GM23338 (cell line): ENCODE results near the gene L3MBTL1. TPM values are rescaled to one million over a fixed set of nuclear protein-coding genes. Genes with fewer than 3 reads are reported as not detected.

ENCODE experiments used
- ATAC-seq: fragments of 200-7000 bp; cut with Tn5 transposase; 3 replicates; pipeline ENCODE4 v1.9.1; 2020
- DNase-seq: peaks from one replicate; pipeline ENCODE4 v3.0.0-alpha.2; 2015; ENCODE audit warnings: low spot score
- H2AFZ ChIP-seq: fragments of 200-600 bp; sonication (generic); 2 replicates; pipeline ENCODE4 v1.8.0; 2016; ENCODE audit warnings: antibody characterized with exemption, mild to moderate bottlenecking, moderate library complexity
- H3F3A ChIP-seq: fragments of 200-600 bp; sonication (generic); replicated peaks from 2 replicates; pipeline ENCODE4 v1.8.0; 2017; ENCODE audit warnings: antibody characterized with exemption, mixed run types, low read depth
- H3K27ac ChIP-seq: fragments of 200-600 bp; sonication (generic); 2 replicates; pipeline ENCODE4 v1.6.1; 2016; ENCODE audit warnings: low read depth
- H3K27me3 ChIP-seq: fragments of 200-600 bp; sonication (generic); 2 replicates; pipeline ENCODE4 v1.8.0; 2016; ENCODE audit warnings: mild to moderate bottlenecking, mixed run types, moderate library complexity; ENCODE audit not compliant: insufficient read depth
- H3K36me3 ChIP-seq: fragments of 200-600 bp; sonication (generic); 2 replicates; pipeline ENCODE4 v1.8.0; 2016; ENCODE audit warnings: mild to moderate bottlenecking; ENCODE audit not compliant: insufficient read depth
- H3K4me1 ChIP-seq: fragments of 200-600 bp; sonication (generic); 2 replicates; pipeline ENCODE4 v1.8.0; 2016; ENCODE audit warnings: mild to moderate bottlenecking, moderate library complexity; ENCODE audit not compliant: insufficient read depth
- H3K4me2 ChIP-seq: fragments of 200-600 bp; sonication (generic); 2 replicates; pipeline ENCODE4 v1.7.1; 2017; ENCODE audit warnings: mixed run types
- H3K4me3 ChIP-seq: fragments of 200-600 bp; sonication (generic); 2 replicates; pipeline ENCODE4 v1.6.1; 2016; ENCODE audit warnings: mixed run types
- H3K79me2 ChIP-seq: fragments of 200-600 bp; sonication (generic); replicated peaks from 2 replicates; pipeline ENCODE4 v1.8.0; 2017; ENCODE audit warnings: mild to moderate bottlenecking; ENCODE audit not compliant: insufficient read depth
- H3K9me2 ChIP-seq: fragments of 200-600 bp; sonication (generic); 2 replicates; pipeline ENCODE4 v1.8.0; 2017; ENCODE audit not compliant: insufficient read depth
- H4K20me1 ChIP-seq: fragments of 200-600 bp; sonication (generic); replicated peaks from 2 replicates; pipeline ENCODE4 v1.8.0; 2017; ENCODE audit warnings: mild to moderate bottlenecking; ENCODE audit not compliant: insufficient read depth
- H3K27ac Mint-ChIP-seq: 2 replicates; pipeline ENCODE4 v1.8.0; 2020; ENCODE audit warnings: inconsistent platforms, mild to moderate bottlenecking, moderate library complexity, mixed read lengths
- H3K27me3 Mint-ChIP-seq: 3 replicates; pipeline ENCODE4 v1.8.0; 2022; ENCODE audit warnings: low read depth, mild to moderate bottlenecking, moderate library complexity, mixed read lengths, inconsistent platforms; ENCODE audit not compliant: insufficient read depth, poor library complexity
- H3K36me3 Mint-ChIP-seq: 3 replicates; pipeline ENCODE4 v1.8.0; 2021; ENCODE audit warnings: low read depth, mild to moderate bottlenecking, inconsistent platforms, moderate library complexity, mixed read lengths
- H3K4me1 Mint-ChIP-seq: 3 replicates; pipeline ENCODE4 v1.8.0; 2020; ENCODE audit warnings: mild to moderate bottlenecking, inconsistent platforms, mixed read lengths
- H3K4me3 Mint-ChIP-seq: 3 replicates; pipeline ENCODE4 v1.8.0; 2021; ENCODE audit warnings: moderate library complexity, mild to moderate bottlenecking, inconsistent platforms, mixed read lengths
- H3K9me3 Mint-ChIP-seq: 3 replicates; pipeline ENCODE4 v1.8.0; 2020; ENCODE audit warnings: moderate library complexity, mild to moderate bottlenecking, inconsistent platforms, mixed read lengths
- EZH2 ChIP-seq: fragments of 200-600 bp; sonication (generic); IDR thresholded peaks from one replicate; pipeline ENCODE4 v1.8.0; 2017; ENCODE audit warnings: antibody characterized with exemption, mild to moderate bottlenecking, low read depth; ENCODE audit not compliant: unreplicated experiment
- JUNB ChIP-seq: IDR thresholded peaks from one replicate; pipeline ENCODE4 v1.6.1; 2016; ENCODE audit warnings: antibody characterized with exemption; ENCODE audit not compliant: unreplicated experiment
- NANOG ChIP-seq: IDR thresholded peaks from 2 replicates; pipeline ENCODE4 v1.6.1; 2016; ENCODE audit warnings: antibody characterized with exemption, borderline replicate concordance
- POLR2AphosphoS5 ChIP-seq: IDR thresholded peaks from 2 replicates; pipeline ENCODE4 v1.6.1; 2016; ENCODE audit warnings: antibody characterized with exemption, low read depth
- STAT1 ChIP-seq: IDR thresholded peaks from one replicate; pipeline ENCODE4 v1.6.1; 2016; ENCODE audit warnings: antibody characterized with exemption; ENCODE audit not compliant: unreplicated experiment
- ZNF331 ChIP-seq: fragments of 250-450 bp; sonication (Bioruptor Pico); IDR thresholded peaks from 2 replicates; pipeline ENCODE4 v1.5.0; 2020; ENCODE audit warnings: low read depth, mild to moderate bottlenecking, moderate library complexity
- polyA plus RNA-seq: library from polyadenylated mRNA; unstranded; fragments of >200 nt; fragmentation: Nextera tagmentation; extraction: Ambion mirVana; gene quantifications from 2 replicates; pipeline ENCODE4 v1.2.1, GENCODE V29; 2016
- total RNA-seq: library from RNA; depleted of rRNA; stranded (reverse); fragments of >200 nt; shearing (Covaris generic); gene quantifications from 2 replicates; pipeline ENCODE4 v1.2.3, GENCODE V29; 2014
- TF ChIP-seq, protein P1 (sequence below), 2 experiments: fragments of 200-600 bp in 1 of 2; sonication (generic) in 1 of 2; conservative IDR thresholded peaks; 2 replicates each; pipeline versions ENCODE4 v1.5.1 to v1.6.1; 2016 to 2017; ENCODE audit warnings: antibody characterized with exemption in 2 of 2, low read depth in 2 of 2, mild to moderate bottlenecking in 2 of 2, moderate library complexity in 1 of 2
- TF ChIP-seq, protein P2 (sequence below): IDR thresholded peaks from one replicate; pipeline ENCODE4 v1.6.1; 2018; ENCODE audit warnings: antibody characterized with exemption; ENCODE audit not compliant: unreplicated experiment

The L3MBTL1 gene
- total and polyA plus RNA-seq, 2 experiments from 2014 or later = 6.5 to 33.6 TPM

DNA sequence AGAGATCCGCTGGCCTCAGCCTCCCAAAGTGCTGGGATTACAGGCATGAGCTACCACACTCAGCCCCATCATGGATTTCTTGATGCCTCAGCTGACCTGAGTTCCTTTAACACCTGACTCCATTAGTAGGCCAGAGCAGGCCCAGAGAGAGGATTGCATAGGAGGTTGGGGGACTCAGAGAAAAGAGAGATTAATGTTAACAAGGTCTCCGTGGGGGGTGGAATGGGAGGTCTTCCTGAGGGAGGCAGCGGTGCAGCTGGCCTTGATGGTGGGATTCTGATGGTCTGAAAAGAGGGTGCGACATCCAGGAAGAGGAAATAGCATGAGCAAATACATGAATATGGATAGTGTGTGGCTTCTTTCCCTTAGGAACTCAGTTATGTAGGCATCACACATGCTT lies 61.2 kb downstream of the L3MBTL1 start:
- Histone ChIP-seq H3K27ac (no peak overlapping the region), H2AFZ (no peak overlapping the region), H4K20me1 (no peaks in the 10 kb centered on the region), H3K4me3 (no peak overlapping the region), H3K79me2 (no peaks in the 10 kb centered on the region), H3K9me2 (no peaks in the 10 kb centered on the region), H3K36me3 (no peaks in the 10 kb centered on the region), H3F3A (no peaks in the 10 kb centered on the region), H3K4me1 (no peaks in the 10 kb centered on the region), H3K27me3 (no peaks in the 10 kb centered on the region), H3K4me2 (no peak overlapping the region)
- Mint-ChIP-seq H3K4me1 (no peaks in the 10 kb centered on the region), H3K9me3 (no peaks in the 10 kb centered on the region; the same call in 2 of the 3 replicates), H3K4me3 (no peak overlapping the region), H3K27ac (no peak overlapping the region), H3K27me3 (peaks cover 1% of the 10 kb centered on the region), H3K36me3 (no peaks in the 10 kb centered on the region)
- ATAC-seq (no peak), DNase-seq (no peak)
- TF ChIP-seq, protein P1, sequence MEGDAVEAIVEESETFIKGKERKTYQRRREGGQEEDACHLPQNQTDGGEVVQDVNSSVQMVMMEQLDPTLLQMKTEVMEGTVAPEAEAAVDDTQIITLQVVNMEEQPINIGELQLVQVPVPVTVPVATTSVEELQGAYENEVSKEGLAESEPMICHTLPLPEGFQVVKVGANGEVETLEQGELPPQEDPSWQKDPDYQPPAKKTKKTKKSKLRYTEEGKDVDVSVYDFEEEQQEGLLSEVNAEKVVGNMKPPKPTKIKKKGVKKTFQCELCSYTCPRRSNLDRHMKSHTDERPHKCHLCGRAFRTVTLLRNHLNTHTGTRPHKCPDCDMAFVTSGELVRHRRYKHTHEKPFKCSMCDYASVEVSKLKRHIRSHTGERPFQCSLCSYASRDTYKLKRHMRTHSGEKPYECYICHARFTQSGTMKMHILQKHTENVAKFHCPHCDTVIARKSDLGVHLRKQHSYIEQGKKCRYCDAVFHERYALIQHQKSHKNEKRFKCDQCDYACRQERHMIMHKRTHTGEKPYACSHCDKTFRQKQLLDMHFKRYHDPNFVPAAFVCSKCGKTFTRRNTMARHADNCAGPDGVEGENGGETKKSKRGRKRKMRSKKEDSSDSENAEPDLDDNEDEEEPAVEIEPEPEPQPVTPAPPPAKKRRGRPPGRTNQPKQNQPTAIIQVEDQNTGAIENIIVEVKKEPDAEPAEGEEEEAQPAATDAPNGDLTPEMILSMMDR (conservative IDR thresholded peaks at IDR 0.05; ENCODE audit: low read depth in 2 of 2) = no peak
- TF ChIP-seq, protein P2, sequence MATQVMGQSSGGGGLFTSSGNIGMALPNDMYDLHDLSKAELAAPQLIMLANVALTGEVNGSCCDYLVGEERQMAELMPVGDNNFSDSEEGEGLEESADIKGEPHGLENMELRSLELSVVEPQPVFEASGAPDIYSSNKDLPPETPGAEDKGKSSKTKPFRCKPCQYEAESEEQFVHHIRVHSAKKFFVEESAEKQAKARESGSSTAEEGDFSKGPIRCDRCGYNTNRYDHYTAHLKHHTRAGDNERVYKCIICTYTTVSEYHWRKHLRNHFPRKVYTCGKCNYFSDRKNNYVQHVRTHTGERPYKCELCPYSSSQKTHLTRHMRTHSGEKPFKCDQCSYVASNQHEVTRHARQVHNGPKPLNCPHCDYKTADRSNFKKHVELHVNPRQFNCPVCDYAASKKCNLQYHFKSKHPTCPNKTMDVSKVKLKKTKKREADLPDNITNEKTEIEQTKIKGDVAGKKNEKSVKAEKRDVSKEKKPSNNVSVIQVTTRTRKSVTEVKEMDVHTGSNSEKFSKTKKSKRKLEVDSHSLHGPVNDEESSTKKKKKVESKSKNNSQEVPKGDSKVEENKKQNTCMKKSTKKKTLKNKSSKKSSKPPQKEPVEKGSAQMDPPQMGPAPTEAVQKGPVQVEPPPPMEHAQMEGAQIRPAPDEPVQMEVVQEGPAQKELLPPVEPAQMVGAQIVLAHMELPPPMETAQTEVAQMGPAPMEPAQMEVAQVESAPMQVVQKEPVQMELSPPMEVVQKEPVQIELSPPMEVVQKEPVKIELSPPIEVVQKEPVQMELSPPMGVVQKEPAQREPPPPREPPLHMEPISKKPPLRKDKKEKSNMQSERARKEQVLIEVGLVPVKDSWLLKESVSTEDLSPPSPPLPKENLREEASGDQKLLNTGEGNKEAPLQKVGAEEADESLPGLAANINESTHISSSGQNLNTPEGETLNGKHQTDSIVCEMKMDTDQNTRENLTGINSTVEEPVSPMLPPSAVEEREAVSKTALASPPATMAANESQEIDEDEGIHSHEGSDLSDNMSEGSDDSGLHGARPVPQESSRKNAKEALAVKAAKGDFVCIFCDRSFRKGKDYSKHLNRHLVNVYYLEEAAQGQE = no peak
- TF ChIP-seq JUNB (no peak), POLR2AphosphoS5 (no peak)

DNA sequence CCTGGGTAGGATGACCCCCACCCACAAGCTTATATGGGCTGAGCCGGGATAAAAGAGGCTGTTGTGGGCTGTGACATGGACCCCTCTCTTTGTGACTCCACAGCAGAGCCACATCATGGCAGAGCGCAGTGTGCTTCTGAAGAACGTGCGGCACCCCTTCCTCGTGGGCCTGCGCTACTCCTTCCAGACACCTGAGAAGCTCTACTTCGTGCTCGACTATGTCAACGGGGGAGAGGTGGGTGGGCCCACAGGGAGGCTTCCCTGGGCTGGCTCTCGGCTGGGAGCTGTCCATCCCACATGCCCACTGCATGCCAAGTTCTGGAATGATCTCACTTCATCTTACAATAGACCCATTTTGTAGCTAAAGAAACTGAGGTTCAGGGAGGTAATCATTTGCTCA lies 61.8 kb downstream of the L3MBTL1 start:
- no peak overlapping the region for H3K4me3 ChIP-seq
- Mint-ChIP-seq H3K4me1 (no peaks in the 10 kb centered on the region), H3K9me3 (no peaks in the 10 kb centered on the region; the same call in 2 of the 3 replicates), H3K36me3 (no peaks in the 10 kb centered on the region), H3K4me3 (no peak overlapping the region), H3K27me3 (peaks cover 1% of the 10 kb centered on the region), H3K27ac (no peak overlapping the region)
- H3F3A ChIP-seq = no peaks in the 10 kb centered on the region
- H3K9me2 ChIP-seq = no peaks in the 10 kb centered on the region
- DNase-seq = no peak
- H3K4me1 ChIP-seq = no peaks in the 10 kb centered on the region
- no peak overlapping the region for H3K4me2 ChIP-seq
- no peaks in the 10 kb centered on the region for H3K79me2 ChIP-seq
- H3K36me3 ChIP-seq = no peaks in the 10 kb centered on the region
- H3K27ac ChIP-seq = no peak overlapping the region
- H2AFZ ChIP-seq = no peak overlapping the region
- ATAC-seq = no peak
- no peaks in the 10 kb centered on the region for H3K27me3 ChIP-seq
- no peaks in the 10 kb centered on the region for H4K20me1 ChIP-seq
- TF ChIP-seq NANOG (no peak), ZNF331 (CRISPR knock-in tag) (no peak), JUNB (no peak), EZH2 (no peak), STAT1 (no peak)
- TF ChIP-seq, protein P1 (conservative IDR thresholded peaks at IDR 0.05; ENCODE audit: low read depth in 2 of 2) = no peak
